Uterine smooth muscle cell (primary cell): ENCODE results near the gene FHDC1. TPM values are rescaled to one million over a fixed set of nuclear protein-coding genes. Genes with fewer than 3 reads are reported as not detected.

Source experiments
- total RNA-seq: library from RNA; depleted of rRNA; stranded (reverse); fragments of >200 nt; gene quantifications from 2 replicates; pipeline ENCODE4 v1.2.3, GENCODE V29; 2014

The FHDC1 gene
- total RNA-seq: 0.11 and 0.25 TPM in 2 replicates

DNA sequence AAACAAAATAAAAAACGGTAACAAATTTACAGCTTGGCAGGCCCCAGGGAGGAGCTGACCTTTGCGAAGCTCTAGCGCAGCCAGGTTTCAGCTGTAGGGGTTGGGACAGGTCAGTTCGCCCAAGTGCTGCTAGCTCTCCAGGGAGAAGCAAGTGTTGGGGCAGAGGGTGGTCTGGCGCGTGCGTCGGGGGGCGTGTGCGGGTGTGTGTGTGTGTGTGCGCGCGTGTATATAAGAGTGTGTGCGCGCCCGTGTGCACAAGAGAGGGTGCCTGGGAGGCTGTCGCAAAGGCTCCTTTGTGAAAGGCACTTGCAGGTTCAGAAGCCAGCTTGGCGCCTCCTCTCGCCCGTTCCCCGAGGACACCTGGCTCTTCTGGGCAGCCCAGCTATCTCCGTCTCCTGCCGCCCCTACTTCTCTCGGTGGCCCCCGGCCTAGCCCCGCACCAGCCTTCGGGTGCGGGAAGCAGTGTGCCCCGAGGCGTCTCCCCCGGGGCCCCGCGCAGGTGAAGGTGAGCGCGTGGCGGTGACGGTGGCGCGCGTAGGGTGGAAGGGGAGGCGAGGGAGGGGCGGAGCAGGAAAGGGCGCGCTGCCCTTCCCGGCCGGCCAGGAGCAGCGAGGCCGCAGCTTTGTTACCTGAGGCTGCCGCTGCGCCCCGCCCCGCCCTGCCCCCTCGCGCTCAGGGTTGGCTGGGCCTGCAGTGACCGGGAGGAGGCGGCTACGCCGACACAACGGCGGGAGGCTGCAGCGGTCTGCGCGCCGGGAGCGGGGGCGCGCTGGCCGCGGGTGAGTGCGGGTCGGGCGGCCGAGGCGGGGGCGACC, at the start of gene FHDC1:
Gene FHDC1 (plus strand): TSS at position 693 of the 815 bp plus-strand sequence. CDS start 6,735 bp downstream, outside the sequence.

Other genes starting within 250 kb of the FHDC1 start
- 0.22 and 0.50 TPM in 2 replicates for gene TIGD4, start 156.6 kb upstream of the FHDC1 start, total RNA-seq
- gene ARFIP1, start 156.4 kb upstream of the FHDC1 start, total RNA-seq: 50.9 and 51.4 TPM in 2 replicates